GM12865 (cell line): ENCODE results near the gene AGRP.

ENCODE experiments used
- DNase-seq: peaks from one replicate; pipeline ENCODE4 v3.0.0; 2010; ENCODE audit warnings: low read depth
- H3K4me3 ChIP-seq: 2 replicates; pipeline ENCODE4 v1.5.1; 2011; ENCODE audit warnings: mild to moderate bottlenecking, low read depth, low read length, control low read depth
- TF ChIP-seq, protein P1 (sequence below): IDR thresholded peaks from 2 replicates; pipeline ENCODE4 v1.5.1; 2011; ENCODE audit warnings: low read length, control low read depth, low read depth, inconsistent platforms; ENCODE audit not compliant: insufficient read depth; ENCODE audit errors: missing control alignments

Gene AGRP

DNA sequence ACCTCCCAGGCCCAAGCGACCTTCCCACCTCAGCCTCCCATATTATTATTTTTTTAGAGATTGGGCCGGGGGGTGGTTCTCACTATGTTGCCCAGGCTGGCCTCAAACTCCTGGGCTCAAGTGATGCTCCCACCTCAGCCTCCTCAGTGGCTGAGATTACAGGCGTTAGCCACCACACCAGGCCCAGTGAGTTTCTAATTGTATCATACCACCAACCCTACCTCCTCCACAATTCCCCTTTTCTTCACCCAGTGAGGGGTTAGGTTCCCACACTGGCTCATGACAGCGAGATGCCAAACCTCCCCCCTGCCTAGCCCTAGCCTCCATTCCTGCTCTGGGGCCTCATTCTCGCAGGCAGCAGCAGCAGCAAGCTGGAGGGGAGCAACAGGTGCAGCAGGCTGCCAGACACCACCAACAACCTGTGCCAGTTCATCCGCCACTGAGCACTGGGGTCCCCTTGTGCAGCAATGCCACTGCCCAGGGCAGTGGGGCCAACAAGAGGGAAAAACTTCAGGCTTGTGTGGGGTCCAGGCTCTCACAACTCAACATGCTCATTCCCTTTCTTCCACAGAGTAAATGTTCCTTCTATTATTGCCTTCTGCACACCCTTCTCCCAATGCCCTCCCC, 11.5 kb downstream of the AGRP start:
- TF ChIP-seq, protein P1, sequence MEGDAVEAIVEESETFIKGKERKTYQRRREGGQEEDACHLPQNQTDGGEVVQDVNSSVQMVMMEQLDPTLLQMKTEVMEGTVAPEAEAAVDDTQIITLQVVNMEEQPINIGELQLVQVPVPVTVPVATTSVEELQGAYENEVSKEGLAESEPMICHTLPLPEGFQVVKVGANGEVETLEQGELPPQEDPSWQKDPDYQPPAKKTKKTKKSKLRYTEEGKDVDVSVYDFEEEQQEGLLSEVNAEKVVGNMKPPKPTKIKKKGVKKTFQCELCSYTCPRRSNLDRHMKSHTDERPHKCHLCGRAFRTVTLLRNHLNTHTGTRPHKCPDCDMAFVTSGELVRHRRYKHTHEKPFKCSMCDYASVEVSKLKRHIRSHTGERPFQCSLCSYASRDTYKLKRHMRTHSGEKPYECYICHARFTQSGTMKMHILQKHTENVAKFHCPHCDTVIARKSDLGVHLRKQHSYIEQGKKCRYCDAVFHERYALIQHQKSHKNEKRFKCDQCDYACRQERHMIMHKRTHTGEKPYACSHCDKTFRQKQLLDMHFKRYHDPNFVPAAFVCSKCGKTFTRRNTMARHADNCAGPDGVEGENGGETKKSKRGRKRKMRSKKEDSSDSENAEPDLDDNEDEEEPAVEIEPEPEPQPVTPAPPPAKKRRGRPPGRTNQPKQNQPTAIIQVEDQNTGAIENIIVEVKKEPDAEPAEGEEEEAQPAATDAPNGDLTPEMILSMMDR: no peak
- no peak for DNase-seq
- H3K4me3 ChIP-seq: no peak overlapping the region

DNA sequence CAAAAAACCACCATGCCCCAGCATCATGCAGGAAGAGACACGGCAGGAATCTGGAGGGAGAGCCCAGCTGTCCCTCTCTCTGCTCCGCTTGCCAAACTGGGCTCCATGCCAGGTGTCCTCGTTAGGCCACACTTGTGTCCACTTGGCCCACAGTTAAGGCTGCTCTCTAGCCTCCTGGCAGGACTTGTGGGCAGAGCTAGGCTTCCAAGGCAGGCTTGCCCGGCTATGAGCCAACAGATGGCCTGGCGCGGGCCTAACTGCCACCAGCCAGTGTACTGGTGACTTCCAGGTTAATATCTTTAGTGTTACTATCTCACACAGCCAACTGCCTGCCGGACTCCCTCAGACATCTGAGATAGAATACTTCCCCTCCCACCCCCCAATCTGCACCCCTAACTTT, 13.0 kb downstream of the AGRP start:
- no peak for DNase-seq
- no peak overlapping the region for H3K4me3 ChIP-seq
- TF ChIP-seq, protein P1: no peak

DNA sequence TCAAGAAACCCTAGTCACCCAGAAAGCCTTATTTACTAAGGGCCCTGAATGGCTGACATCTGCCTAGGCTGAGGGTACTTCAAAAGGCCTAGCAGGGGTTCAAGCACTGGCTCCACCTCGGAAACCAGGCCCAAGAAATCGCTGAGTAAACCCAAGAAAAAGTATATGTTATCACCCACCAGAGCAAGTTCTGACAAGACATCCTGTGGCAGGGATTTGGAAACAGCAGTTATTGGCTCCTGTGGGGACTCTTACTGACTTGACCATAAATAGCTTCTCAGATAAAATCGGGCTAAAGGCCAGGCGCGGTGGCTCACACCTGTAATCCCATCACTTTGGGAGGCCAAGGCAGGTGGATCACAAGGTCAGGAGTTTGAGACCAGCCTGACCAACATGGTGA, 14.6 kb downstream of the AGRP start:
- peak; percentile 49 for DNase-seq
- no peak overlapping the region for H3K4me3 ChIP-seq
- TF ChIP-seq, protein P1: no peak

DNA sequence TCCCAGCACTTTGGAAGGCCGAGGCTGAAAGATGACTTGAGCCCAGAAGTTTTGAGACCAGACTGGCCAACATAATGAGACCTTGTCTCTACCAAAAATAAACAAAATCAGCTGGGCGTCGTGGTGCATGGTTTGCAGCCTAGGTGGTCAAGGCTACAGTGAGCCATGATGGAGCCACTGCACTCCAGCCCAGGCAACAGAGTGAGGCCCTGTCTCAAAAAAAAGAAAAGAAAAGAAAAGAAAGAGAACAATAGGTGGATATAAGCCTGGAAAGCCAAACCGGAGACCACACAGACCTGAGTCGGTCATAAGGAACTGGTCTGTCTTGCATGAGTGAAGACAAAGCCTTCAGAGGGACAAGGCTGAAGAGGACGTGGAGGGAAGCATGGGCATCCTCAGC, 16.8 kb downstream of the AGRP start:
- TF ChIP-seq, protein P1: no peak
- no peak overlapping the region for H3K4me3 ChIP-seq
- DNase-seq: no peak

DNA sequence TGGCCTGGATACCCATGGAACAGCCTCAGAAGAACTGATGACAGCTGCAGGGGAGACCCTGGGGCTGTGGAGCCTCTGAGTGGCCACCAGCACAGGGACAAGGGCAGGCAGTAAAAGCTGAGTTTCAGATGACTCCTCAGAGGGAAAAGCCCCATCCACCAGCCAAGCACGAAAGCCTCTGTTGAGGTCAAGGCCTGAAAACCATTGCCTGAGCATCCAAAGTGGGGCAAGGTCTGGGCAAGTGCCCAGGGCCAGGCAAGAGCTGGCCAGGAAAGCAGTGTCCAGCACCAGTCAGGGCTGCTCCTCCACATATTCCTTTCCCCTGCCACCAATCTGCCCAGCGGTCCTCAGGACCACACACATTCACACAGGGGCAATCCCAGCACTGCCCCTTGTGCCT, 18.8 kb downstream of the AGRP start:
- H3K4me3 ChIP-seq: no peak overlapping the region
- no peak for DNase-seq
- TF ChIP-seq, protein P1: no peak

DNA sequence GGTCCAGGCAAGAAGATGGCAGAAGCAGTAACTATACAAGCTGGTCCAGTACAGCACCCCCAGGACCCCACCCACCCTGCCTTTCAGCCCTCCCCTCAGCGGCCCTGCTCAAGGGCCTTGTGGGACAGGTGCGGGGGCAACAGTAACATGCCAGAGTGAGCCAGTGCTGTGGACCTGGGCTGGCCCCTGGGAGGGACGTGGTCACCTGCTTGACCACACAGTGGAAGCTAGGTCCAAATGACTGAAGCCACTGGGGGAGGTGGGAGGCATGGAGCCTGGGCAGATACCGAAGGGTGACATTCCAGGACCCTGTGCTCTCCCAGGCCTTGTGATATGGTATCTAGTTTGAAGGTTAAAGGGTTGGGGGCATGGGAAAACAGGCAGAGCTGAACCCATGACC, 19.7 kb downstream of the AGRP start:
- no peak overlapping the region for H3K4me3 ChIP-seq
- TF ChIP-seq, protein P1: no peak
- DNase-seq: no peak

DNA sequence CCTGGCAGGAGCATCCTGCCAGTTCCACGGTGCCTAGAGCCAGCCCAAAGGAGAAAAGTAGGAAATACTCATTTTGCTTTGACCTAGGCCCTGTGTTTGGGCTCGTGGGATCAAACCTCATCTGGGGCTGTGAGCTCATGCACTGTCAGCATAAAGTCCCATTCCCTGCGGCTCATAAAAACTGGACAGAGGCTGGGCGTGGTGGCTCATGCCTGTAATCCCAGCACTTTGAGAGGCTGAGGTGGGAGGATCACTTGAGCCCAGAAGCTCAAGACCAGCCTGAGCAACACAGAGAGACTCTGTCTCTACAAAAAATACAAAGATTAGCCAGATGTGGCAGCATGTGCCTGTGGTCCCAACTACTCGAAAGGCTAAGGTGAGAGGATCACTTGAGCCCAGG, 20.3 kb downstream of the AGRP start:
- TF ChIP-seq, protein P1: no peak
- H3K4me3 ChIP-seq: no peak overlapping the region

More for the DNA sequence above, 20.3 kb downstream of the AGRP start:
- DNase-seq: no peak
